Measurements from ENCODE around the gene UGT1A8.
"Not testable (repeated sequence)": the region's sequence is repeated elsewhere in the genome, so short reads cannot be mapped to it uniquely, and the experiment has no call there.

GRCh38 chr2:233621863-233622262 lies 4.4 kb downstream of the UGT1A8 start:
- not testable (repeated sequence) for TF ChIP-seq EZH2 (optimal IDR thresholded peaks at IDR 0.05; ENCODE audit: low read depth, low read length); CTCF (IDR thresholded peaks at IDR 0.05; ENCODE audit: low read length)
